Fibroblast of upper back skin (primary cell): ENCODE data around the gene CFAP69.
A peak's percentile ranks its signal among the peaks of the same experiment; 100 is the strongest.

Source experiments
- DNase-seq: peaks from one replicate; pipeline ENCODE4 v3.0.0-alpha.2; 2013

CFAP69 gene

GRCh38 chr7:90244909-90245851, at the start of gene CFAP69:
CFAP69 (plus strand) TSS chr7:90245174; CDS start chr7:90245425, 251 bp downstream.
- peak; percentile 79 for DNase-seq

GRCh38 chr7:90201500-90202195, 43.3 kb upstream of the CFAP69 start:
- no peak for DNase-seq

GRCh38 chr7:90207956-90208355, 37.0 kb upstream of the CFAP69 start:
- DNase-seq = no peak

GRCh38 chr7:90209776-90210175, 35.2 kb upstream of the CFAP69 start:
- DNase-seq = no peak

- no peak for DNase-seq
Measured at GRCh38 chr7:90210475-90210874, 34.5 kb upstream of the CFAP69 start.

- no peak for DNase-seq
Measured at GRCh38 chr7:90210981-90211380, 34.0 kb upstream of the CFAP69 start.

- DNase-seq = peak; percentile 94
Measured at GRCh38 chr7:90211391-90212148, 33.4 kb upstream of the CFAP69 start, which contains the start of gene STEAP2. STEAP2 (plus strand) TSS chr7:90211740; CDS start chr7:90225083, 13,343 bp downstream.

- no peak for DNase-seq
Measured at GRCh38 chr7:90212149-90212495, 32.9 kb upstream of the CFAP69 start.

- no peak for DNase-seq
Measured at GRCh38 chr7:90213521-90213920, 31.5 kb upstream of the CFAP69 start.

GRCh38 chr7:90216080-90216674, 28.8 kb upstream of the CFAP69 start:
- DNase-seq = no peak

GRCh38 chr7:90216771-90217170, 28.2 kb upstream of the CFAP69 start:
- DNase-seq = no peak

GRCh38 chr7:90222390-90222789, 22.6 kb upstream of the CFAP69 start:
- DNase-seq = no peak

- peak; percentile 70 for DNase-seq
Measured at GRCh38 chr7:90222811-90223725, 21.9 kb upstream of the CFAP69 start.

- DNase-seq = no peak
Measured at GRCh38 chr7:90224195-90224594, 20.8 kb upstream of the CFAP69 start.

GRCh38 chr7:90225181-90225580, 19.8 kb upstream of the CFAP69 start:
- no peak for DNase-seq

- no peak for DNase-seq
Measured at GRCh38 chr7:90225601-90226000, 19.4 kb upstream of the CFAP69 start.

GRCh38 chr7:90227259-90227658, 17.7 kb upstream of the CFAP69 start:
- no peak for DNase-seq

- no peak for DNase-seq
Measured at GRCh38 chr7:90229682-90230081, 15.3 kb upstream of the CFAP69 start.

GRCh38 chr7:90230834-90231233, 14.1 kb upstream of the CFAP69 start:
- no peak for DNase-seq

- no peak for DNase-seq
Measured at GRCh38 chr7:90231304-90231703, 13.7 kb upstream of the CFAP69 start.

GRCh38 chr7:90232430-90232829, 12.5 kb upstream of the CFAP69 start:
- peak; percentile 19 for DNase-seq

GRCh38 chr7:90233569-90233968, 11.4 kb upstream of the CFAP69 start:
- DNase-seq = no peak
